PFSK-1 (cell line): ENCODE data around the gene CFAP73.

ENCODE experiments used
- FOXP2 ChIP-seq: optimal IDR thresholded peaks from 2 replicates; pipeline ENCODE3; 2011; ENCODE audit warnings: borderline replicate concordance, control low read depth, inconsistent platforms; ENCODE audit not compliant: insufficient read depth; ENCODE audit errors: extremely low read length, extremely low read depth
- TAF1 ChIP-seq: IDR thresholded peaks from 2 replicates; pipeline ENCODE4 v1.6.1; 2012; ENCODE audit warnings: low read length, control low read depth, borderline replicate concordance; ENCODE audit not compliant: insufficient read depth

DNA sequence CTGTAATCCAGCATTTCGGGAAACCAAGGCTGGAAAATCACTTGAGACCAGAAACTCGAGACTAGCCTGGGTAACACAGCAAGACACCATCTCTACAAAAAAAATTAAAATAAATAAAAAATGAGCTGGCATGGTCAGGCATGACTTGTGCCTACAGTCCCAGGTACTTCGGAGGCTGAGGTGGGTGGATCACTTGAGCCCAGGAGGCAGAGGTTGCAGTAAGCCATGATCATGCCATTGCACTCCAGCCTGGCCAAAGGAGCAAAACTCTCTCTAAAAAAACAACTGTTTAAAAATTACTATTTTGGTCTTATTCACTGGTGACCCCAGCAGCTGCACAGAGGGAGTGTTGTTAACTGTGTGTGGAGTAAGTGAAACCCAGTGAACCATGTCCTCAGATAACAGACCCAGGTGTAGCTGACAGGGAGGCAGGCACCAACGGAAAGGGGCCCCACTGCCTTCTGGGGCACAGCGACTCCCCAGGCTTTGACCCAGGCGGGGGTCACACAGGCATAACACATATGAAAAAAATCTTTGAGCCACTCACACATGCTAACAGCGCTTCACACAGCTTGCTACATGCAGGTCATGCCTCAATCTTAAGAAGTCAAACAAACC is 23.7 kb downstream of the CFAP73 start:
- TF ChIP-seq FOXP2, result no peak
- TF ChIP-seq TAF1, result no peak
